ENCODE results near the gene FARS2. TPM values are rescaled to one million over a fixed set of nuclear protein-coding genes. Genes with fewer than 3 reads are reported as not detected.

FARS2 gene
- total RNA-seq, 1 experiment from 2014 or later, result 13.8 TPM

- TF ChIP-seq SRF (IDR thresholded peaks at IDR 0.05; ENCODE audit: low read depth), result no peak
These were observed 506.2 kb downstream of the FARS2 start (continued) for GRCh38 chr6:5767471-5767870.

- ChIA-PET CTCF (no interaction called here), RAD21 (ENCODE audit: low non-redundant PET in 1 of 2, low total read pairs in 2 of 2, uncharacterized antibody in 2 of 2, unreplicated experiment in 2 of 2) (no interaction called here), POLR2A (no interaction called here)
- Histone ChIP-seq H3K9ac (ENCODE audit: low read length) (no peak overlapping the region), H3K9me3 (ENCODE audit: control insufficient read depth in 1 of 2, insufficient read depth in 1 of 2, low read depth in 1 of 2, low read length in 2 of 2) (no peaks in the 10 kb centered on the region), H4K20me1 (ENCODE audit: insufficient read depth) (no peaks in the 10 kb centered on the region), H3K4me3 (replicated peaks in 1 of 2; ENCODE audit: low read depth in 1 of 2, low read length in 2 of 2) (no peak overlapping the region), H3K4me1 (ENCODE audit: control insufficient read depth in 1 of 2, insufficient read depth in 2 of 2, low read length in 2 of 2) (no peaks in the 10 kb centered on the region), H2AFZ (ENCODE audit: low read depth, low read length, poor library complexity, severe bottlenecking) (no peak overlapping the region), H3K9me2 (ENCODE audit: insufficient read depth) (no peaks in the 10 kb centered on the region), H3K27me3 (ENCODE audit: insufficient read depth, low read length) (no peaks in the 10 kb centered on the region), H3K36me3 (ENCODE audit: control insufficient read depth in 1 of 2, insufficient read depth in 2 of 2, low read length in 2 of 2) (no peaks in the 10 kb centered on the region), H3K4me2 (ENCODE audit: low read length) (no peak overlapping the region), H3K79me2 (ENCODE audit: insufficient read depth, low read length) (no peaks in the 10 kb centered on the region), H3K27ac (ENCODE audit: low read depth, low read length) (no peak overlapping the region)
- DNase-seq (ENCODE audit: low read depth, low spot score) (no peak), ATAC-seq (no peak)
- intact Hi-C loops (cut with micrococcal nuclease), result no loop called here
- TF ChIP-seq CEBPB (IDR thresholded peaks at IDR 0.05; ENCODE audit: low read depth) (no peak), REST (IDR thresholded peaks at IDR 0.05; ENCODE audit: low read depth) (no peak), EGR1 (IDR thresholded peaks at IDR 0.05; ENCODE audit: low read depth) (no peak), EZH2phosphoT487 (IDR thresholded peaks at IDR 0.05; ENCODE audit: borderline replicate concordance) (no peak)
- no TSS peak for BruUV-seq (replicated peaks)
These were observed 509.9 kb downstream of the FARS2 start for GRCh38 chr6:5771211-5771610.

All from HCT116 (cell line).